A673 (cell line): ENCODE results near the gene GPR179. TPM values are rescaled to one million over a fixed set of nuclear protein-coding genes. Genes with fewer than 3 reads are reported as not detected.

Source experiments
- BruUV-seq: library from RNA; stranded (reverse); fragments of 400-500 nt; replicated peaks from 2 replicates; lab custom pipeline; 2021; lab: Mats Ljungman, UMichigan
- CTCF ChIA-PET: fragments of 300-600 bp; sonication (Branson Sonifier 250); formaldehyde crosslinking; loops from one replicate; lab custom pipeline; 2022; ENCODE audit warnings: antibody characterized with exemption; lab: Charles Lee
- POLR2A ChIA-PET: fragments of 300-600 bp; sonication (Branson Sonifier 250); formaldehyde crosslinking; loops from one replicate; lab custom pipeline; 2022; ENCODE audit warnings: antibody characterized with exemption; ENCODE audit not compliant: low non-redundant PET; lab: Charles Lee
- DNase-seq: peaks from one replicate; pipeline ENCODE4 v3.0.0-alpha.2; 2015; ENCODE audit warnings: low spot score
- H3K27ac ChIP-seq: fragments of 200-600 bp; sonication (generic); 2 replicates; pipeline ENCODE4 v1.5.1; 2016; ENCODE audit warnings: mixed run types, low read depth, mild to moderate bottlenecking, mixed read lengths, antibody characterized with exemption, low read length; ENCODE audit not compliant: poor library complexity, severe bottlenecking
- H3K27me3 ChIP-seq: fragments of 200-600 bp; sonication (generic); replicated peaks from 2 replicates; pipeline ENCODE4 v1.6.1; 2017; ENCODE audit warnings: mixed run types, low read depth, mild to moderate bottlenecking, mixed read lengths, antibody characterized with exemption, low read length; ENCODE audit not compliant: insufficient read depth, poor library complexity
- H3K36me3 ChIP-seq: fragments of 200-600 bp; sonication (generic); 2 replicates; pipeline ENCODE4 v1.6.1; 2016; ENCODE audit warnings: mixed run types, mild to moderate bottlenecking, mixed read lengths, antibody characterized with exemption, low read length; ENCODE audit not compliant: insufficient read depth, poor library complexity, severe bottlenecking
- H3K4me1 ChIP-seq: fragments of 200-600 bp; sonication (generic); 2 replicates; pipeline ENCODE4 v1.6.1; 2017; ENCODE audit warnings: mixed run types, mild to moderate bottlenecking, mixed read lengths, antibody characterized with exemption, low read length; ENCODE audit not compliant: insufficient read depth, poor library complexity, severe bottlenecking
- H3K4me3 ChIP-seq: fragments of 200-600 bp; sonication (generic); 2 replicates; pipeline ENCODE4 v1.5.1; 2016; ENCODE audit warnings: low read depth, mixed run types, mild to moderate bottlenecking, mixed read lengths, low read length; ENCODE audit not compliant: poor library complexity, severe bottlenecking
- H3K9me3 ChIP-seq: fragments of 200-600 bp; sonication (generic); 2 replicates; pipeline ENCODE4 v1.6.1; 2016; ENCODE audit warnings: mixed run types, low read depth, mild to moderate bottlenecking, mixed read lengths, antibody characterized with exemption, low read length; ENCODE audit not compliant: poor library complexity, severe bottlenecking
- CTCF ChIP-seq: fragments of 300-800, 200-600 bp; sonication (generic); conservative IDR thresholded peaks from 2 replicates; pipeline ENCODE4 v1.5.1; 2017; ENCODE audit warnings: low read depth, mild to moderate bottlenecking, antibody characterized with exemption, low read length, moderate library complexity, mixed read lengths
- EZH2 ChIP-seq: fragments of 200-600 bp; sonication (generic); IDR thresholded peaks from 2 replicates; pipeline ENCODE4 v1.6.1; 2017; ENCODE audit warnings: borderline replicate concordance, low read depth, mild to moderate bottlenecking, mixed read lengths, antibody characterized with exemption, low read length; ENCODE audit not compliant: poor library complexity, severe bottlenecking
- intact Hi-C: fragments of 100-400 bp; cut with micrococcal nuclease; formaldehyde crosslinking; loops from one replicate; pipeline ENCODE4 v1.10.0; 2022; ENCODE audit not compliant: unreplicated experiment
- total RNA-seq: library from RNA; stranded (reverse); gene quantifications from 2 replicates; pipeline ENCODE4 v1.2.3, GENCODE V29; 2021

Gene GPR179
- total RNA-seq, 1 experiment from 2014 or later, result 0.04 TPM

DNA sequence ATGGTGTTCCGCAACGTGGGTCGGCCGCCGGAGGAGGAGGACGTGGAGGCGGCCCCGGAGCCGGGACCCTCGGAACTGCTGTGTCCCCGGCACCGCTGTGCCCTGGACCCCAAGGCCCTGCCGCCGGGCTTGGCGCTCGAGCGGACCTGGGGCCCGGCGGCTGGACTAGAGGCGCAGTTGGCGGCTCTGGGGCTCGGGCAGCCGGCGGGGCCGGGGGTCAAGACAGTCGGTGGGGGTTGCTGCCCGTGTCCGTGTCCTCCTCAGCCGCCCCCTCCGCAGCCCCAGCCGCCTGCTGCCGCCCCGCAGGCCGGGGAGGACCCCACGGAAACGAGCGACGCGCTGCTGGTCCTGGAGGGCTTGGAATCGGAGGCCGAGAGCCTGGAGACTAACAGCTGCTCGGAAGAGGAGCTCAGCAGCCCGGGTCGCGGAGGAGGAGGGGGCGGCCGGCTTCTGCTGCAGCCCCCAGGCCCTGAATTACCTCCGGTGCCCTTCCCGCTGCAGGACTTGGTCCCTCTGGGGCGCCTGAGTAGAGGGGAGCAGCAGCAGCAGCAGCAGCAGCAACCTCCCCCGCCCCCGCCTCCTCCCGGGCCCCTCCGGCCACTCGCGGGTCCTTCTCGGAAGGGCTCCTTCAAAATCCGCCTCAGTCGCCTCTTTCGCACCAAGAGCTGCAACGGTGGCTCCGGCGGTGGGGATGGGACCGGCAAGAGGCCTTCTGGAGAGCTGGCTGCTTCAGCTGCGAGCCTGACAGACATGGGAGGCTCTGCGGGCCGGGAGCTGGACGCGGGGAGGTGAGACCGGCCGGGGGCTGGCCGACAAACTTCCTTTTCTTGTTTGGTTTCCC is 8.7 kb upstream of the GPR179 start:
- Histone ChIP-seq H3K27me3 (no peaks in the 10 kb centered on the region), H3K9me3 (no peaks in the 10 kb centered on the region), H3K4me1 (peaks cover 8% of the 10 kb centered on the region), H3K36me3 (no peaks in the 10 kb centered on the region), H3K4me3 (peak overlapping the region; percentile 68), H3K27ac (peak overlapping the region; percentile 77)
- no TSS peak for BruUV-seq
- intact Hi-C loops, result no loop called here
- CTCF ChIA-PET, result interaction anchor here (1.7 kb wide), 1 partner anchor 62 kb away, joined by 13 read pairs; no protein-coding TSS in a partner anchor
- DNase-seq, result no peak
- TF ChIP-seq EZH2 (no peak), CTCF (no peak)
- POLR2A ChIA-PET, result no interaction called here

- no peaks in the 10 kb centered on the region for H3K27me3 ChIP-seq
- H3K27ac ChIP-seq, result peak within 1 kb of the TSS; percentile 77
- peaks cover 8% of the 10 kb centered on the region for H3K4me1 ChIP-seq
- peak within 1 kb of the TSS; percentile 68 for H3K4me3 ChIP-seq
- H3K36me3 ChIP-seq, result no peaks in the 10 kb centered on the region
- H3K9me3 ChIP-seq, result no peaks in the 10 kb centered on the region
- ChIA-PET POLR2A (interaction anchor here (0.6 kb wide), 1 partner anchor 63 kb away, joined by 3 read pairs; no protein-coding TSS in a partner anchor), CTCF (interaction anchor here (0.6 to 1.7 kb wide), 3 partner anchors 63 to 207 kb away, joined by 4 to 13 read pairs (median 5); no protein-coding TSS in a partner anchor)
- BruUV-seq, result no TSS peak
- peak; percentile 90 for DNase-seq
- TF ChIP-seq CTCF, result no peak
- TF ChIP-seq EZH2, result no peak
- intact Hi-C loops, result no loop called here
Measured at GRCh38 chr17:38351412-38352222, 7.9 kb upstream of the GPR179 start, which contains the start of gene SOCS7. TSS of gene SOCS7 (plus strand) at chr17:38351844. CDS start at chr17:38352053, 209 bp downstream.

GRCh38 chr17:38350035-38350434 is 6.3 kb upstream of the GPR179 start:
- ChIA-PET POLR2A (no interaction called here), CTCF (interaction anchor here (2.5 kb wide), 1 partner anchor 64 kb away, joined by 27 read pairs; no protein-coding TSS in a partner anchor)
- Histone ChIP-seq H3K9me3 (no peaks in the 10 kb centered on the region), H3K36me3 (no peaks in the 10 kb centered on the region), H3K27ac (no peak overlapping the region), H3K4me1 (peaks cover 8% of the 10 kb centered on the region), H3K4me3 (no peak overlapping the region), H3K27me3 (no peaks in the 10 kb centered on the region)
- TF ChIP-seq CTCF (no peak), EZH2 (no peak)
- DNase-seq, result no peak
- intact Hi-C loops, result no loop called here
- no TSS peak for BruUV-seq
